Measurements from ENCODE around the gene SPNS2. TPM values are rescaled to one million over a fixed set of nuclear protein-coding genes. Genes with fewer than 3 reads are reported as not detected.

SPNS2 gene
- polyA plus RNA-seq, 1 donor from 2014 or later, result 39.7 TPM

- Histone ChIP-seq H2AFZ (ENCODE audit: low read depth, low read length) (no peak overlapping the region), H3K9me3 (ENCODE audit: low read length) (no peaks in the 10 kb centered on the region), H4K20me1 (ENCODE audit: insufficient read depth) (no peaks in the 10 kb centered on the region), H3K27me3 (ENCODE audit: insufficient read depth, low read depth, low read length) (no peaks in the 10 kb centered on the region), H3K27ac (ENCODE audit: low read length) (no peak overlapping the region), H3K4me3 (ENCODE audit: low read length) (no peak overlapping the region), H3F3A (ENCODE audit: insufficient read depth, low read length, poor library complexity, severe bottlenecking) (peaks cover 8% of the 10 kb centered on the region), H3K79me2 (replicated peaks; ENCODE audit: insufficient read depth, low read length) (no peaks in the 10 kb centered on the region), H3K36me3 (ENCODE audit: insufficient read depth, low read length) (no peaks in the 10 kb centered on the region), H3K9me2 (ENCODE audit: insufficient read depth, low read length) (no peaks in the 10 kb centered on the region), H3K4me2 (ENCODE audit: low read length) (no peak overlapping the region), H3K9ac (ENCODE audit: low read length) (no peak overlapping the region)
- no peak for TF ChIP-seq REST (IDR thresholded peaks at IDR 0.05; ENCODE audit: borderline replicate concordance)
- no peak for TF ChIP-seq RAD21 (conservative IDR thresholded peaks at IDR 0.05)
- TF ChIP-seq POLR2AphosphoS5 (IDR thresholded peaks at IDR 0.05), result no peak
- no peak for TF ChIP-seq TAF1 (IDR thresholded peaks at IDR 0.05; ENCODE audit: low read depth)
- no peak for TF ChIP-seq SMC3 (conservative IDR thresholded peaks at IDR 0.05; ENCODE audit: poor library complexity)
- no peak for TF ChIP-seq EZH2 (IDR thresholded peaks at IDR 0.05; ENCODE audit: borderline replicate concordance, insufficient read depth, low read length, poor library complexity, severe bottlenecking)
Observed at GRCh38 chr17:4557626-4558346, 59.1 kb downstream of the SPNS2 start.

GRCh38 chr17:4558347-4558971, 59.8 kb downstream of the SPNS2 start:
- peaks cover 8% of the 10 kb centered on the region for H3F3A ChIP-seq (ENCODE audit: insufficient read depth, low read length, poor library complexity, severe bottlenecking)
- H3K4me3 ChIP-seq (ENCODE audit: low read length), result no peak overlapping the region
- H2AFZ ChIP-seq (ENCODE audit: low read depth, low read length), result no peak overlapping the region
- H3K36me3 ChIP-seq (ENCODE audit: insufficient read depth, low read length), result no peaks in the 10 kb centered on the region
- no peaks in the 10 kb centered on the region for H3K9me3 ChIP-seq (ENCODE audit: low read length)
- no peaks in the 10 kb centered on the region for H3K9me2 ChIP-seq (ENCODE audit: insufficient read depth, low read length)
- H3K9ac ChIP-seq (ENCODE audit: low read length), result no peak overlapping the region
- H3K79me2 ChIP-seq (replicated peaks; ENCODE audit: insufficient read depth, low read length), result no peaks in the 10 kb centered on the region
- TF ChIP-seq REST (IDR thresholded peaks at IDR 0.05; ENCODE audit: borderline replicate concordance) (no peak), EZH2 (IDR thresholded peaks at IDR 0.05; ENCODE audit: borderline replicate concordance, insufficient read depth, low read length, poor library complexity, severe bottlenecking) (no peak), SMC3 (conservative IDR thresholded peaks at IDR 0.05; ENCODE audit: poor library complexity) (no peak), RAD21 (conservative IDR thresholded peaks at IDR 0.05) (no peak), EP300 (conservative IDR thresholded peaks at IDR 0.05; ENCODE audit: poor library complexity, severe bottlenecking) (no peak), POLR2AphosphoS5 (IDR thresholded peaks at IDR 0.05) (no peak), MXI1 (conservative IDR thresholded peaks at IDR 0.05; ENCODE audit: poor library complexity, severe bottlenecking) (no peak), TAF1 (IDR thresholded peaks at IDR 0.05; ENCODE audit: low read depth) (no peak), CTCF (IDR thresholded peaks at IDR 0.05; ENCODE audit: poor library complexity, severe bottlenecking) (no peak)
- no peaks in the 10 kb centered on the region for H3K27me3 ChIP-seq (ENCODE audit: insufficient read depth, low read depth, low read length)
- H3K27ac ChIP-seq (ENCODE audit: low read length), result no peak overlapping the region
- H3K4me2 ChIP-seq (ENCODE audit: low read length), result no peak overlapping the region
- no peaks in the 10 kb centered on the region for H4K20me1 ChIP-seq (ENCODE audit: insufficient read depth)
